Astrocyte (in vitro differentiated cells and primary cell): ENCODE results near the gene SKIC2. TPM values are rescaled to one million over a fixed set of nuclear protein-coding genes. Genes with fewer than 3 reads are reported as not detected.
"Not testable (repeated sequence)": the region's sequence is repeated elsewhere in the genome, so short reads cannot be mapped to it uniquely, and the experiment has no call there.

ENCODE experiments used
- DNase-seq: peaks from one replicate; pipeline ENCODE4 v3.0.0-alpha.2; 2010; ENCODE audit warnings: low read depth
- FAIRE-seq: peaks from 2 replicates; lab custom pipeline; 2011; peaks lifted over from hg19 to GRCh38; lab: Jason Lieb, UNC
- H2AFZ ChIP-seq: 2 replicates; pipeline ENCODE4 v1.6.0; 2012; ENCODE audit warnings: low read depth, low read length, inconsistent platforms
- H3K27ac ChIP-seq: 2 replicates; pipeline ENCODE4 v1.5.1; 2011; ENCODE audit warnings: low read depth, low read length, inconsistent platforms
- H3K27me3 ChIP-seq: 2 replicates; pipeline ENCODE4 v1.6.0; 2011; ENCODE audit warnings: low read length, inconsistent platforms; ENCODE audit not compliant: insufficient read depth
- H3K36me3 ChIP-seq: 2 replicates; pipeline ENCODE4 v1.5.1; 2011; ENCODE audit warnings: low read length, inconsistent platforms; ENCODE audit not compliant: insufficient read depth
- H3K4me1 ChIP-seq: 2 replicates; pipeline ENCODE4 v1.5.1; 2011; ENCODE audit warnings: low read length, inconsistent platforms; ENCODE audit not compliant: insufficient read depth
- H3K4me2 ChIP-seq: 2 replicates; pipeline ENCODE4 v1.6.0; 2012; ENCODE audit warnings: low read length, inconsistent platforms
- H3K4me3 ChIP-seq: 2 replicates; pipeline ENCODE4 v1.5.1; 2011; ENCODE audit warnings: low read depth, mild to moderate bottlenecking, low read length, inconsistent platforms; ENCODE audit not compliant: insufficient read depth
- H3K79me2 ChIP-seq: 2 replicates; pipeline ENCODE4 v1.6.0; 2012; ENCODE audit warnings: mild to moderate bottlenecking, low read length, inconsistent platforms; ENCODE audit not compliant: insufficient read depth
- H3K9ac ChIP-seq: 2 replicates; pipeline ENCODE4 v1.6.0; 2012; ENCODE audit warnings: mild to moderate bottlenecking, low read length, inconsistent platforms
- H3K9me3 ChIP-seq: 2 replicates; pipeline ENCODE4 v1.5.1; 2012; ENCODE audit warnings: low read depth, mild to moderate bottlenecking, low read length, inconsistent platforms; ENCODE audit not compliant: insufficient read depth
- H4K20me1 ChIP-seq: 2 replicates; pipeline ENCODE4 v1.6.0; 2012; ENCODE audit warnings: low read length, inconsistent platforms; ENCODE audit not compliant: insufficient read depth
- H3K27ac Mint-ChIP-seq: one replicate; pipeline ENCODE4 v1.8.0; 2021; ENCODE audit warnings: mild to moderate bottlenecking, mixed read lengths; ENCODE audit not compliant: unreplicated experiment
- H3K27me3 Mint-ChIP-seq: one replicate; pipeline ENCODE4 v1.8.0; 2021; ENCODE audit warnings: low read depth, mixed read lengths; ENCODE audit not compliant: unreplicated experiment
- H3K36me3 Mint-ChIP-seq: one replicate; pipeline ENCODE4 v1.8.0; 2021; ENCODE audit warnings: low read depth, mixed read lengths; ENCODE audit not compliant: unreplicated experiment
- H3K4me1 Mint-ChIP-seq: one replicate; pipeline ENCODE4 v1.8.0; 2021; ENCODE audit warnings: low read depth, mixed read lengths; ENCODE audit not compliant: unreplicated experiment
- H3K4me3 Mint-ChIP-seq: one replicate; pipeline ENCODE4 v1.8.0; 2021; ENCODE audit warnings: mild to moderate bottlenecking, moderate library complexity, mixed read lengths; ENCODE audit not compliant: unreplicated experiment
- H3K9me3 Mint-ChIP-seq: one replicate; pipeline ENCODE4 v1.8.0; 2021; ENCODE audit warnings: mild to moderate bottlenecking, mixed read lengths; ENCODE audit not compliant: unreplicated experiment
- EZH2 ChIP-seq: IDR thresholded peaks from 2 replicates; pipeline ENCODE4 v1.6.1; 2012; ENCODE audit warnings: mild to moderate bottlenecking, low read length, inconsistent platforms; ENCODE audit not compliant: insufficient read depth
- total RNA-seq: library from RNA; stranded (reverse); gene quantifications from 2 replicates; pipeline ENCODE4 v1.2.1, GENCODE V29; 2021
- TF ChIP-seq, protein P1 (sequence below): IDR thresholded peaks from 2 replicates; pipeline ENCODE4 v1.5.1; 2011; ENCODE audit warnings: low read depth, mild to moderate bottlenecking, inconsistent platforms, low read length, moderate library complexity; ENCODE audit not compliant: insufficient read depth

Gene SKIC2
- total RNA-seq, 1 donor from 2014 or later: 79.1 TPM

DNA sequence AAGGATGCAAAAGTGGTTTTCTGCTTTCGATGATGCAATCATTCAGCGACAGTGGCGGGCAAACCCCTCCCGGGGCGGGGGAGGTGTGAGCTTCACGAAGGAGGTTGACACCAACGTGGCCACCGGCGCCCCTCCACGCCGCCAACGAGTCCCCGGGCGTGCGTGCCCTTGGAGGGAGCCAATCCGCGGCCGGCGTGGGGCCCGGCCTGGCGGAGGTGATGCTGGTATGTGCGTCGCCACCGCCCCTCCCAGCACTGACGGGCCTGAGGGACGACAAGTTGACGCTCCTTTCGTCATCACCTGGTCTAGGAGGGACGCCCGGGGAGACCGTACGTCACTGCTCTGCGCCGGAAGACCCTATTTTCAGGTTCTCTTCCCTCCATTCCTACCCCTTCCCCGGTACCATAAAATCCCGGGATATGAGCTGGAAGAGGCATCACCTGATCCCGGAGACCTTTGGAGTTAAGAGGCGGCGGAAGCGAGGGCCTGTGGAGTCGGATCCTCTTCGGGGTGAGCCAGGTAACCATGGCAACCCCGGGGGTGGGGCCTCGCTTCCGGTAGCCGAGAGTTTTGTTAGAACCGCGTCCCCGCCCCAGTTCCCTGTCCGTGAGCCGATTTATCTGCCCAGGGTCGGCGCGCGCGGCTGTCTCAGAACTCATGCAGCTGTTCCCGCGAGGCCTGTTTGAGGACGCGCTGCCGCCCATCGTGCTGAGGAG is 13.2 kb downstream of the SKIC2 start, which contains the start of gene DXO:
Gene DXO, minus strand, starts transcription at position 146 of the 716 bp plus-strand sequence. CDS start 463 bp downstream, outside the sequence.
- Histone ChIP-seq H3K27me3 (no peaks in the 10 kb centered on the region), H3K36me3 (peaks cover 7% of the 10 kb centered on the region), H2AFZ (peak within 1 kb of the TSS; percentile 73), H3K9ac (peak within 1 kb of the TSS; percentile 90), H3K79me2 (peaks cover 49% of the 10 kb centered on the region), H3K9me3 (no peaks in the 10 kb centered on the region), H3K4me3 (peak within 1 kb of the TSS; percentile 87), H3K27ac (peak within 1 kb of the TSS; percentile 92), H4K20me1 (peaks cover 12% of the 10 kb centered on the region), H3K4me1 (peaks cover 35% of the 10 kb centered on the region), H3K4me2 (peak within 1 kb of the TSS; percentile 99)
- H3K4me1 Mint-ChIP-seq: peaks cover 20% of the 10 kb centered on the region
- FAIRE-seq (no peak), DNase-seq (peak; percentile 99)
- H3K27ac Mint-ChIP-seq: peak within 1 kb of the TSS; percentile 98
- no peaks in the 10 kb centered on the region for H3K27me3 Mint-ChIP-seq
- H3K36me3 Mint-ChIP-seq: peaks cover 25% of the 10 kb centered on the region
- TF ChIP-seq, protein P1, sequence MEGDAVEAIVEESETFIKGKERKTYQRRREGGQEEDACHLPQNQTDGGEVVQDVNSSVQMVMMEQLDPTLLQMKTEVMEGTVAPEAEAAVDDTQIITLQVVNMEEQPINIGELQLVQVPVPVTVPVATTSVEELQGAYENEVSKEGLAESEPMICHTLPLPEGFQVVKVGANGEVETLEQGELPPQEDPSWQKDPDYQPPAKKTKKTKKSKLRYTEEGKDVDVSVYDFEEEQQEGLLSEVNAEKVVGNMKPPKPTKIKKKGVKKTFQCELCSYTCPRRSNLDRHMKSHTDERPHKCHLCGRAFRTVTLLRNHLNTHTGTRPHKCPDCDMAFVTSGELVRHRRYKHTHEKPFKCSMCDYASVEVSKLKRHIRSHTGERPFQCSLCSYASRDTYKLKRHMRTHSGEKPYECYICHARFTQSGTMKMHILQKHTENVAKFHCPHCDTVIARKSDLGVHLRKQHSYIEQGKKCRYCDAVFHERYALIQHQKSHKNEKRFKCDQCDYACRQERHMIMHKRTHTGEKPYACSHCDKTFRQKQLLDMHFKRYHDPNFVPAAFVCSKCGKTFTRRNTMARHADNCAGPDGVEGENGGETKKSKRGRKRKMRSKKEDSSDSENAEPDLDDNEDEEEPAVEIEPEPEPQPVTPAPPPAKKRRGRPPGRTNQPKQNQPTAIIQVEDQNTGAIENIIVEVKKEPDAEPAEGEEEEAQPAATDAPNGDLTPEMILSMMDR: no peak
- no peak for TF ChIP-seq EZH2
- peak within 1 kb of the TSS; percentile 93 for H3K4me3 Mint-ChIP-seq
- H3K9me3 Mint-ChIP-seq: no peaks in the 10 kb centered on the region

GRCh38 chr6:31972709-31973350 is 13.9 kb downstream of the SKIC2 start:
- H3K79me2 ChIP-seq: peaks cover 49% of the 10 kb centered on the region
- peak overlapping the region; percentile 87 for H3K4me3 ChIP-seq
- Mint-ChIP-seq H3K36me3 (peaks cover 22% of the 10 kb centered on the region), H3K4me3 (peak overlapping the region; percentile 93), H3K4me1 (peaks cover 20% of the 10 kb centered on the region), H3K9me3 (no peaks in the 10 kb centered on the region), H3K27me3 (no peaks in the 10 kb centered on the region), H3K27ac (peak overlapping the region; percentile 98)
- H3K36me3 ChIP-seq: peaks cover 5% of the 10 kb centered on the region
- peak overlapping the region; percentile 90 for H3K9ac ChIP-seq
- no peaks in the 10 kb centered on the region for H3K27me3 ChIP-seq
- peak overlapping the region; percentile 73 for H2AFZ ChIP-seq
- DNase-seq: peak; percentile 61
- TF ChIP-seq, protein P1: no peak
- TF ChIP-seq EZH2: no peak
- no peak for FAIRE-seq
- H3K4me2 ChIP-seq: peak overlapping the region; percentile 99
- peaks cover 11% of the 10 kb centered on the region for H4K20me1 ChIP-seq
- H3K27ac ChIP-seq: peak overlapping the region; percentile 92
- H3K9me3 ChIP-seq: no peaks in the 10 kb centered on the region
- H3K4me1 ChIP-seq: peaks cover 35% of the 10 kb centered on the region

DNA sequence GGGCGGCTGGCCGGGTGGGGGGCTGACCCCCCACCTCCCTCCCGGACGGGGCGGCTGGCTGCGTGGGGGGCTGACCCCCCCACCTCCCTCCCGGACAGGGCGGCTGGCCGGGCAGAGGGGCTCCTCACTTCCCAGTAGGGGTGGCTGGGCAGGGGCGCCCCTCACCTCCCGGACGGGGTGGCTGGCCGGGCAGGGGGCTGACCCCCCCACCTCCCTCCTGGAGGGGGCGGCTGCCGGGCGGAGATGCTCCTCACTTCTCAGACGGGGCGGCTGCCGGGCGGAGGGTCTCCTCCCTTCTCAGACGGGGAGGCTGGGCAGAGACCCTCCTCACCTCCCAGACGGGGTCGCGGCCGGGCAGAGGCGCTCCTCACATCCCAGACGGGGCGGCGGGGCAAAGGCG is 17.1 kb downstream of the SKIC2 start:
- H4K20me1 ChIP-seq, FAIRE-seq, H3K4me3 Mint-ChIP-seq: not testable (repeated sequence)

More for the DNA sequence above, 17.1 kb downstream of the SKIC2 start:
- not testable (repeated sequence) for DNase-seq, H3K4me2 ChIP-seq, H3K27me3 Mint-ChIP-seq, H2AFZ ChIP-seq, H3K36me3 ChIP-seq, H3K9me3 Mint-ChIP-seq, H3K27ac ChIP-seq, H3K27me3 ChIP-seq, H3K4me3 ChIP-seq, H3K9ac ChIP-seq, H3K9me3 ChIP-seq, H3K27ac Mint-ChIP-seq
- Mint-ChIP-seq H3K36me3 (peaks cover 14% of the 10 kb centered on the region), H3K4me1 (peaks cover 11% of the 10 kb centered on the region)
- Histone ChIP-seq H3K79me2 (peaks cover 34% of the 10 kb centered on the region), H3K4me1 (peaks cover 13% of the 10 kb centered on the region)
